ENCODE measurements around the gene HTD2.
A peak's percentile ranks its signal among the peaks of the same experiment; 100 is the strongest.
"Not testable (repeated sequence)": the region's sequence is repeated elsewhere in the genome, so short reads cannot be mapped to it uniquely, and the experiment has no call there.

Gene HTD2

DNA sequence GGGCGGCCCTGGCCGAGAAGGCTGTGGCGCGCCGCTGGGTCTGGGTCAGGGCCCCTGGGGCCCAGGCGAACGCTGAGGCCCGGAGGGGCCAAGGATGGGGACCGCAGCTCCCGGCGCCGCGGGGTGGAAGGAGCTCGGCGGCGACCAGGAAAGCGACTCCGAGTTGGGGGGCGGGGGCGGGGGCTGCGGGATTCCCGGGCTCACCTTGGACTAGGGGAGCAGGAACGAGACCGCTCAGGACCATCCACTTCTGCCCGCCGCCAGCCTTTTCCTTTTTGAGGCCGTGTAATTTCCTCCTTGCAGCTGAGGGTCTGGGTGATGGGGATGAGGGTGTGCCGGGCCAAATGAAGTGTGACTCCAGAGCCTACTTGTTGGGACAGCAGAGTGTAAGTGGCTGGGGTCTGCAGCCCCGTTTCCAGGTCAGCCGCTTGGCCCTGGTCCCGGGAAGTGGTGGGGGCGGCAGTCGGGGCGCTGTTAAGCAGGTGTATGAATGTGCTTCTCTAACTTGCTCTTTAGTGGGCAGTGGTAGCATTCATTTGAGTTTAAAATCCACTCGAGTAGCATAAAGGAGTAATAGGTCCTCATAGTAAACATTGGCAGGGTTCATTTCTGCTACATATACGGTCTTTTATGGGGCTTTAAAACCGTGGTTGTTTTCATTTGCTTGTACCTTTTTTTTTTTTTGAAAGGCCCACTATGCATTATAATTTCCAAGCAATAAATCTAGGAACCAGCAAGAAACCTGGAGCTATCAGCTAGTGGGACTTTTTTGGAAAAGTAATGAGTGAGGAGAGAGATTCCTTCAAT, 27.1 kb downstream of the HTD2 start:
- no peak for DNase-seq (ENCODE audit: low read depth)

- no peak for DNase-seq (ENCODE audit: low read depth)
Observed at GRCh38 chr3:58334013-58334321, 27.6 kb downstream of the HTD2 start.

GRCh38 chr3:58334506-58334884, 28.2 kb downstream of the HTD2 start:
- no peak for DNase-seq (ENCODE audit: low read depth)

DNA sequence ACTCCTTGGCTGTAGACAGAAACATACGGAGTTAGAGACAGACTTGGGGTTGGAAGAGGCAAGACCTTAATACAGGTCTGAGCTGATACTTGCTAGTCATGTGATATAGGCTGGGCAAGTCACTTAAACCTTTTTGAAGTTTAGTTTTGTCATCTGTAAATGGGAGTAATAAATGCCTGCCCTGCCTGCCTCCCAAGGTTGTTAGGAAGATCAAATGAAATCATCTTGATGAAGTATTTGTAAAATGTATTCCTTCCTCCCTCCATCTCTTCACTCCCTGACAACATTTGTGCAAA, 29.3 kb downstream of the HTD2 start:
- DNase-seq (ENCODE audit: low read depth) = no peak

DNA sequence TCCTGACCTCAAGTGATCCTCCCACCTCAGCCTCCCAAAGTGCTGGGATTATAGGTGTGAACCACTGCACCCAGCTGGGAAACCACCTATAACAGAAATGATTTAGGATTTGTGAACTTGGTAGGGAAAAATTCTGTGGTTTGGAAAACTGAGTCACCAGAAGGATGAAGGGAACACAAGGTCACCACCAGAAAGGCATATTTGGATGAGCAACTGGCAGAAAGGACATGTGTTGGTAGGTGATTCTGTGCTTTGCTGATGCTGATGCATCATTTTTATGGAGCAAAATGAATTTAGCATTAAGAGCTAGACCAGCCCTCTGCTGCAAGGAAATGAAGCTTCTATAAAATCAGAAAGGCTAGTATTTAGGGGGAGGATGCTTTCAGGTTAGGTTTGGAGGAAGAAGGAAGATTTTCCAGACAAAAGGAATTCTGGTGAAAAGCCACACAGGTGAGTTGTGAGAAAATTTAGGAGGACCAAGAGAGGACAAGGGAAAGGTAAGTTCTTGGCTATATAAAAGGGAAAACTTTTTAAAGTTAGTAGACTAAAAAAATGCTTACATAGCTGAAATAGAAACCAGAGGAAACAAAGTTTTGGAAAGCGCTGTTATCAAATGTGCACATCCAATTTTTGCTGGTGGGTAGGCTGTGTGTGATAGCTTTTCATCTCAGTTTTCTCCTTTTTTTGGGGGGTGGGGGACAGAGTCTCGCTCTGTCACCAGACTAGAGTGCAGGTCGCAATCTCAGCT, 30.0 kb downstream of the HTD2 start:
- DNase-seq (ENCODE audit: low read depth) = peak; percentile 51

- DNase-seq (ENCODE audit: low read depth) = no peak
Observed at GRCh38 chr3:58337190-58337589, 30.9 kb downstream of the HTD2 start.

GRCh38 chr3:58339146-58339545, 32.8 kb downstream of the HTD2 start:
- DNase-seq (ENCODE audit: low read depth) = not testable (repeated sequence)

DNA sequence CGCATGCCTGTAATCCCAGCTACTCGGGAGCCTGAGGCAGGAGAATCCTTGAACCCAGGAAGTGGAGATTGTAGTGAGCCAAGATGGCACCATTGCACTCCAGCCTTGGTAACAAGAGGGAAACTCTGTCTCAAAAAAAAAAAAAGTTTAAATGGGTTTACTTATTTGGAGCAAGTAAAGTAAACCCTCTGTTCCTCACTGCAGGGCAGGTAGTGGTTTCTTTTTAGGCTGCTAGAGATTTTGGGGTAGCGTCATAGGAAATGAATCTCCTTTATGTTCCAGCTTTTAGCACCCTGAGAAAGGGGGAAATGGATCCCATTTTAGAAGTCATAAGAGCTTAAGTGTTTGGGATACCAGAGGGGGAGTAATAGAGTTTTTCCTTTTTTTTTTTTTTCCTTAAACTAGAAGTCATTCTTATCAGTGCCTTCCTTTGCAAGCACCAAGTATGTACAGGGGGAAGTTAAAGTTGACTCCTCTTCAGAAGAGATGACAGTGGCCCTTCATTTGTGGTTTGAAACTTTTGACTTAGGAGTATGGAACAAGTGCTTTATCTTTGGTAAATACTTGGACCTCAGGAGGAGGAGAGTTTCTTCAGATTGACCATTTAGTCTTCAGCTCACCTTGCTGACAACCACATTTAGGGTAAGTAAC, 34.4 kb downstream of the HTD2 start:
- DNase-seq (ENCODE audit: low read depth) = no peak

GRCh38 chr3:58341376-58341775, 35.1 kb downstream of the HTD2 start:
- DNase-seq (ENCODE audit: low read depth) = no peak

GRCh38 chr3:58342676-58343075, 36.4 kb downstream of the HTD2 start:
- no peak for DNase-seq (ENCODE audit: low read depth)

- DNase-seq (ENCODE audit: low read depth) = no peak
Observed at GRCh38 chr3:58345457-58345856, 39.1 kb downstream of the HTD2 start.

GRCh38 chr3:58346368-58346767, 40.0 kb downstream of the HTD2 start:
- DNase-seq (ENCODE audit: low read depth) = no peak

DNA sequence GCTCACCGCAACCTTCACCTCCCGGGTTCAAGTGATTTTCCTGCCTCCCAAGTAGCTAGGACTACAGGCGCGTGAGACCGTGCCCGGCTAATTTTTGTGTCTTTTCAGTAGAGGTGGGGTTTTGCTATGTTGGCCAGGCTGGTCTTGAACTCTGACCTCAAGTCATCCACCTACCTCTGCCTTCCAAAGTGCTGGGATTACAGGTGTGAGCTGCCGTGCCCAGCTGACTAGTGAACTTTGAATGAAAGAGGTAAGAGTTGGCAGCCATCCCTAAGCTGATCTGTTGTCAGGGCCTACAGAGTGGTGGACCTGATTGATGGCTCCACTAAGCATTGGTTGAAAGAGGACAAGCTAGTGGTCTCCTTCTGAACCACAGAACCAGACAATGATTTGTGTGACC, 41.7 kb downstream of the HTD2 start:
- no peak for DNase-seq (ENCODE audit: low read depth)

DNA sequence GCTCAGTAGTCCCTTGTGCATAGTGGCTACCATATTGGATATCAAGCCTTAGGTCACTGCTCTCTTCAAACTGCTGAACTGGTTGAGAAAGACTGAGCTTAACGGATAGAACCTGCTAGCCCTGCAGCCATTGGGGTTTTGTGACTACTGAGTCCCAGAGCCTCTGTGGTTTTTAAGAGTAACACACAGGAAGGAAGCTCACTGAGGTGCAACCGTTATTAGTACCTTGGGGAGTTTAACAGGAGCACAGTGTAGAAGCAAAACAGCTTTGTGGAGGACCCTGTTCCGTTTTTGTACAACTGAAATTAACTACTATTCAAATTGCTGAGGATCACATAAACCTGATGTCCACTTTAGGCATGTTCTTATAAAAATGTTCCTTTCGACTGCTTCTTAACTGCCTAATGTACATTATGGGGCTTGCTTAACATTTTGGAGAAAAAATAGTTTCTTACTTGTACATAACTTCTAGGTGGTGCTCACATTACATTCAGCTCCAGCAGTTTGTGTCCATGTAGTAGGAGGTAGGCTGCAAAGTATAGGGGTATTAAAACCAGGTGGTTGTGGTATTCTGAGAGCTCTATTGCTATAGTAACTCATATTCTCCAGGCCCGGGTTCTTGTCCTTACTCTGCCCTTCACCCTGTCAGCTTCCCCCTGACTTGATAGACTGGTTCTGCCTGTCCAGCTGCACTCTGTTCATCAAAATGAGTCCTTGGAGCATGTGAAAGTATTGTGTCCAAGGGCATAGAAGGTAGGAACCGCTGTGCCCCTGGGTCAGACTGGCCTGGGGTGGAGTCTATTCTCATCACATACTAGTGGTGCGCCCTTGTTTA, 43.7 kb downstream of the HTD2 start:
- no peak for DNase-seq (ENCODE audit: low read depth)

GRCh38 chr3:58350627-58351013, 44.3 kb downstream of the HTD2 start:
- DNase-seq (ENCODE audit: low read depth) = no peak

DNA sequence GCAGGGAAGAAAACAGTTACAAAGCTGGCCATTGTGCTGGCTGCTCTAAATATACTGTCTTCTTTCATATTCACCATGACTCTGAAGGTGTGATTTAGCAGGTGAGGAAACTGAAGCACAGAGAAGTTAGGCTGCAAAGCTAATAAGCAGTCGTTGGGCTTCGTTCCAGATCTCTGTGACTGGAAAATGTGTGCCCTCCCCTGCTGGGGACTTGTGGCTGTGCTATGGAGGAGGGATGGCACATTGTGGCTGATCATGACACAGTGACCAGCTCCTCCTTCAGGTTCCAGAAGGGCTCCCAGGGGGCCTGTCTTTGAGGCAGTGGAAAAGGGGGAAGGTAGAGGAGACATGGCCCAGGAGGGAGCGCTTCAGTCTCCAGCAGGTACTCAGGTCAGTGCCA, 45.6 kb downstream of the HTD2 start:
- DNase-seq (ENCODE audit: low read depth) = no peak

- no peak for DNase-seq (ENCODE audit: low read depth)
Observed at GRCh38 chr3:58352626-58353025, 46.3 kb downstream of the HTD2 start.

DNA sequence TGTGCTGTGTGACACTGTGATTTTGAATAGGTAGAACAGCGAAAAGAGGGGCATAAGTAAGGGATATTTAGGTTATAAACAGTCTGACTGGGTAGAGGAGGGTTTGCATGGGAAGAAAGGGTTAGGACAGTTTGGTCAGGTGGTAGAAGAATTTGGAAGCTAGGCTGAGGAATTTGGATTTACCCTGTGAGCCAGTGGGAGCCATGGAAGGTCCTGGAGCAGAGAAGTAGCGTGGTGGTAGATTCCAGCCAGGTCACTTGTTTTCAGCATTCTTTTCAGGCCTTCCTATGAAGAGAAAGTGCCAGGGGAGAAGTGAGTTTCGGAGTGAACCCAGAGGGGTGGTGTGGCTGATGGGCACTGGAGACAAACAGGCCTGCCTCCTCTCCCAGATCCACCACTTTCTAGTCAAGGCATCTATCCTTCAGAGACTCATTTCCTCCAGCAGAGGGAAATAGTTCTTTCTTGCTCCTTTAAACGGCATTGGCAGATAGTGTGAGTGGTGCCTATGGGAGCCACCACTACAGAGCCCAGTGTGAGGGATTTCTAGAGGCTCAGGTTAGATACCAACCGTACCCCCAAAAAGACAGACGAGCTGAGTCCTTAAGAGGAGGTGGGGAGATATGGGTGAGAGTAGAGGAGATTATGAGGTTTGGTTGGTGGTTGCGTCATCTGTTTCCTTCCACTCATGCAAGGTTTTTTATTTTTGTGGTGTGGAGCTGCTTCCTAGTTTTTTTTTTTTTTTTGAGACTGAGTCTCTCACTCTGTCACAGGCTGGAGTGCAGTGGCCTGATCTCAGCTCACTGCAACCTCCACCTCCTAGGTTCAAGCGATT, 47.6 kb downstream of the HTD2 start:
- no peak for DNase-seq (ENCODE audit: low read depth)

DNA sequence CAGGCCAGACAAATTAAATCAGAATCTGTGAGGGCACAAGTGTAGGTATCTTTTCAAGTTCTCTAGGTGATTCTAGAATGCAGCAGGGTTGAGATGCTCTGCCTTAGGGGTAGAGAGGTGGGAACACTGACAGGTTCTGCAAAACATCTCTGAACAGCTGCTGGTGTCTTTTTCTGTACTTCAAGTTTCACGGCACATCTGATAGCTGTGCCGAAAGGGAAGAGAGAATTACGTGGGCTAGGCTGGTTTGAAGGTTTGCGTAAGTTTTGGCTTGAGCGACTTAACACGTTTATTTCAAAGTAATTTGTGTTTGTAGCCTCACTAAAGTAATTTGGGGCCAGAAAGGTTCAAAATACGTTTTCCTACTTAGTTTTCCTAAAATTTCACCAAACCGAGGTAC, 48.9 kb downstream of the HTD2 start:
- DNase-seq (ENCODE audit: low read depth) = no peak

DNA sequence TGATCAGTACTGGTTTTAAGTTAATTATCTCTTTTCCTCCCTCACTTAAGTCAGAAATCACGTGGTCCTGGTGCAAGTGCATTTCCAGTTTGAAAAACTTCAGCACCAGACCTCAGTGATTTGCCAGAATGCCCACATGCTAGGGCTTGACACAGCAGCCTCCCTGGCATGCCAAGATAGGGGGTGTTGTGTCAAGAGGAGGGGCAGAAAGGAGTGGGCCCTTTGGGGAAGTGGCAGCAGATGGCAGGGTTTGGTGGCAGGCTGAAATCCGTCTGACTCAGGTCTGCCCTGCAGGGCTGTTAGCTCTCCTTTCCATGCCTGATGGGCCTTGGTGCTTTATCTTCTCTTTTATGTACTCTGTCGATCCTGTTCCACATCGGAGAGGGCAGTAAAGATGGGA, 49.7 kb downstream of the HTD2 start:
- no peak for DNase-seq (ENCODE audit: low read depth)

DNA sequence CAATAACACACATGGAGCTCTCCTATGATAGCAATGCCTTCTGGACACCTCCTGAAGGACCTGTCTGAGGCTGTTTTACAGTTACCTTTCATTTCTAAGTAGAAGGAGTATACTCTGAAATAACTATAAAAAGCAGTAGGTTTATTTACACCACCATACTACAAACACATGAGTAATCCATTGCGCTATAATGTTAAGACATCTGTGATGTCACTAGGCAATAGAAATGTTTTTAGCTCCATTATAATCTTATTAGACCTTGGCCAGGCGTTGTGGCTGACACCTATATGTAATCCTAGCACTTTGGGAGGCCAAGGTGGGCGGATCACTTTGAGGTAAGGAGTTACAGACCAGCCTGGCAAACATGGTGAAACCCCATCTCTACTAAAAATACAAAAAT, 51.1 kb downstream of the HTD2 start:
- DNase-seq (ENCODE audit: low read depth) = no peak

DNA sequence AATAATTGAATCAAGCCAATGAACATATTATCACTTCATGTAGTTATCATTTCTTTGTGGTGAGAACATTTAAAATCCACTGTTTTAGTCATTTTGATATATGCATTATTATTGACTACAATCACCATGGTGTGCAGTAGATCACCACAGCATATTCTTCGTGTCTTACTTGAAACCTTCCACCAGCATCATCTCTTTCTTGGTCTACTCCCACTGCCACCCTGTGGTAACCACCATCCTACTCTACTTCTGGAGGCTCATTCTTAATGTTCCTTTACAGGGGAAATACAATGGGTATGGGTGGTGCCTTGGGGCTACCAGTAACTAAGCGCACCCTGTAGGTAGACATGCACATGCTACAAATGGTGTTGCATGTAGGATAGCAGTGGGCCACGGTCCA, 51.8 kb downstream of the HTD2 start:
- no peak for DNase-seq (ENCODE audit: low read depth)
